ENCODE data around the gene COMMD1. TPM values are rescaled to one million over a fixed set of nuclear protein-coding genes. Genes with fewer than 3 reads are reported as not detected.

The COMMD1 gene
- total and polyA plus RNA-seq, 2 donors (not counting 3 experiments of a cell fraction or from before 2014, with no cell fraction given): 39.5 to 57.1 TPM

GRCh38 chr2:61876400-61876799 is 29.1 kb upstream of the COMMD1 start:
- POLR2A ChIA-PET: no interaction called here
- no peak overlapping the region for H3K9ac ChIP-seq (replicated peaks; ENCODE audit: extremely low read depth, insufficient read depth, low read length)
- CTCF ChIA-PET: no interaction called here
- H3K27ac ChIP-seq (ENCODE audit: insufficient read depth, low read depth, low read length): no peak overlapping the region
- H3K4me3 ChIP-seq (replicated peaks in 1 of 3; ENCODE audit: insufficient read depth in 1 of 3, low read depth in 1 of 3, low read length in 3 of 3): no peak overlapping the region
- dilution Hi-C loops (cut with MboI; ENCODE audit: extremely low pct_ligation_motif_present, low sequenced_read_pairs): no loop called here
- no peak for TF ChIP-seq FOS (IDR thresholded peaks at IDR 0.05; ENCODE audit: borderline replicate concordance, insufficient read depth, low read length)
- H4K20me1 ChIP-seq (replicated peaks; ENCODE audit: control insufficient read depth, extremely low read depth, insufficient read depth, low read length): no peaks in the 10 kb centered on the region
- no peaks in the 10 kb centered on the region for H3K27me3 ChIP-seq (ENCODE audit: control insufficient read depth in 2 of 2, insufficient read depth in 2 of 2, low read length in 2 of 2)
- no TSS peak for BruUV-seq (replicated peaks)
- DNase-seq (ENCODE audit: low read depth, low spot score): no peak
- peaks cover 18 to 44% of the 10 kb centered on the region in 2 experiments for H3K36me3 ChIP-seq (ENCODE audit: control insufficient read depth in 2 of 2, extremely low read depth in 1 of 2, insufficient read depth in 2 of 2, low read length in 2 of 2)
- no peak for FAIRE-seq
- intact Hi-C loops (cut with micrococcal nuclease): no loop called here
- H3K4me1 ChIP-seq (ENCODE audit: control insufficient read depth, extremely low read depth, insufficient read depth, low read length): no peaks in the 10 kb centered on the region
- no peaks in the 10 kb centered on the region for H3K9me3 ChIP-seq (replicated peaks; ENCODE audit: control insufficient read depth, insufficient read depth, low read length)
- no peaks in the 10 kb centered on the region for H3K9me1 ChIP-seq (replicated peaks; ENCODE audit: control insufficient read depth, extremely low read depth, insufficient read depth, low read length)
- H3K79me2 ChIP-seq (ENCODE audit: control insufficient read depth, insufficient read depth, low read length): peaks cover 26% of the 10 kb centered on the region
- H3K4me2 ChIP-seq (ENCODE audit: insufficient read depth, low read length): no peak overlapping the region
- no peak overlapping the region for H2AFZ ChIP-seq (ENCODE audit: low read depth, low read length)

GRCh38 chr2:61877571-61878245 is 27.8 kb upstream of the COMMD1 start:
- H3K36me3 ChIP-seq (ENCODE audit: control insufficient read depth in 2 of 2, extremely low read depth in 1 of 2, insufficient read depth in 2 of 2, low read length in 2 of 2): peaks cover 21 to 41% of the 10 kb centered on the region in 2 experiments

More at GRCh38 chr2:61877571-61878245, 27.8 kb upstream of the COMMD1 start:
- BruUV-seq (replicated peaks): no TSS peak
- Histone ChIP-seq H2AFZ (ENCODE audit: low read depth, low read length) (no peak overlapping the region), H3K9me1 (replicated peaks; ENCODE audit: control insufficient read depth, extremely low read depth, insufficient read depth, low read length) (no peaks in the 10 kb centered on the region), H3K4me3 (replicated peaks in 1 of 3; ENCODE audit: insufficient read depth in 1 of 3, low read depth in 1 of 3, low read length in 3 of 3) (no peak overlapping the region), H3K4me1 (ENCODE audit: control insufficient read depth, extremely low read depth, insufficient read depth, low read length) (no peaks in the 10 kb centered on the region), H3K9ac (replicated peaks; ENCODE audit: extremely low read depth, insufficient read depth, low read length) (no peak overlapping the region), H3K27me3 (ENCODE audit: control insufficient read depth in 2 of 2, insufficient read depth in 2 of 2, low read length in 2 of 2) (no peaks in the 10 kb centered on the region), H3K79me2 (ENCODE audit: control insufficient read depth, insufficient read depth, low read length) (peaks cover 27% of the 10 kb centered on the region), H4K20me1 (replicated peaks; ENCODE audit: control insufficient read depth, extremely low read depth, insufficient read depth, low read length) (no peaks in the 10 kb centered on the region), H3K9me3 (replicated peaks; ENCODE audit: control insufficient read depth, insufficient read depth, low read length) (no peaks in the 10 kb centered on the region), H3K27ac (ENCODE audit: insufficient read depth, low read depth, low read length) (no peak overlapping the region), H3K4me2 (ENCODE audit: insufficient read depth, low read length) (no peak overlapping the region)
- dilution Hi-C loops (cut with MboI; ENCODE audit: extremely low pct_ligation_motif_present, low sequenced_read_pairs): no loop called here
- DNase-seq (ENCODE audit: low read depth, low spot score) (no peak), FAIRE-seq (no peak)
- intact Hi-C loops (cut with micrococcal nuclease): no loop called here
- ChIA-PET CTCF (no interaction called here), POLR2A (no interaction called here)
- TF ChIP-seq MYC (IDR thresholded peaks at IDR 0.05; ENCODE audit: low read depth, low read length): no peak
- no peak for TF ChIP-seq JUN (IDR thresholded peaks at IDR 0.05; ENCODE audit: borderline replicate concordance, insufficient read depth, insufficient read length, low read depth)
- no peak for TF ChIP-seq CTCF (IDR thresholded peaks at IDR 0.05; ENCODE audit: extremely low read depth in 1 of 2, insufficient read depth in 1 of 2, low read depth in 1 of 2, low read length in 2 of 2)
- TF ChIP-seq GATA2 (IDR thresholded peaks at IDR 0.05; ENCODE audit: insufficient read depth, insufficient read length, low read depth, low read length): no peak
